GM10266 (cell line): ENCODE results near the gene PWWP2B.

ENCODE experiments used
- DNase-seq: peaks from one replicate; pipeline ENCODE4 v3.0.0; 2012; ENCODE audit errors: extremely low spot score
- TF ChIP-seq, protein P1 (sequence below): IDR thresholded peaks from 2 replicates; pipeline ENCODE4 v1.5.1; 2012; ENCODE audit warnings: mild to moderate bottlenecking, low read depth; ENCODE audit not compliant: control insufficient read depth, insufficient read depth; ENCODE audit errors: missing control alignments

PWWP2B gene

GRCh38 chr10:132382231-132382922 is 14.6 kb upstream of the PWWP2B start:
- TF ChIP-seq, protein P1, sequence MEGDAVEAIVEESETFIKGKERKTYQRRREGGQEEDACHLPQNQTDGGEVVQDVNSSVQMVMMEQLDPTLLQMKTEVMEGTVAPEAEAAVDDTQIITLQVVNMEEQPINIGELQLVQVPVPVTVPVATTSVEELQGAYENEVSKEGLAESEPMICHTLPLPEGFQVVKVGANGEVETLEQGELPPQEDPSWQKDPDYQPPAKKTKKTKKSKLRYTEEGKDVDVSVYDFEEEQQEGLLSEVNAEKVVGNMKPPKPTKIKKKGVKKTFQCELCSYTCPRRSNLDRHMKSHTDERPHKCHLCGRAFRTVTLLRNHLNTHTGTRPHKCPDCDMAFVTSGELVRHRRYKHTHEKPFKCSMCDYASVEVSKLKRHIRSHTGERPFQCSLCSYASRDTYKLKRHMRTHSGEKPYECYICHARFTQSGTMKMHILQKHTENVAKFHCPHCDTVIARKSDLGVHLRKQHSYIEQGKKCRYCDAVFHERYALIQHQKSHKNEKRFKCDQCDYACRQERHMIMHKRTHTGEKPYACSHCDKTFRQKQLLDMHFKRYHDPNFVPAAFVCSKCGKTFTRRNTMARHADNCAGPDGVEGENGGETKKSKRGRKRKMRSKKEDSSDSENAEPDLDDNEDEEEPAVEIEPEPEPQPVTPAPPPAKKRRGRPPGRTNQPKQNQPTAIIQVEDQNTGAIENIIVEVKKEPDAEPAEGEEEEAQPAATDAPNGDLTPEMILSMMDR = no peak
- DNase-seq = no peak

GRCh38 chr10:132383101-132383500 is 13.9 kb upstream of the PWWP2B start:
- TF ChIP-seq, protein P1 = no peak
- no peak for DNase-seq

GRCh38 chr10:132383751-132384196 is 13.2 kb upstream of the PWWP2B start:
- no peak for DNase-seq
- TF ChIP-seq, protein P1 = no peak

DNA sequence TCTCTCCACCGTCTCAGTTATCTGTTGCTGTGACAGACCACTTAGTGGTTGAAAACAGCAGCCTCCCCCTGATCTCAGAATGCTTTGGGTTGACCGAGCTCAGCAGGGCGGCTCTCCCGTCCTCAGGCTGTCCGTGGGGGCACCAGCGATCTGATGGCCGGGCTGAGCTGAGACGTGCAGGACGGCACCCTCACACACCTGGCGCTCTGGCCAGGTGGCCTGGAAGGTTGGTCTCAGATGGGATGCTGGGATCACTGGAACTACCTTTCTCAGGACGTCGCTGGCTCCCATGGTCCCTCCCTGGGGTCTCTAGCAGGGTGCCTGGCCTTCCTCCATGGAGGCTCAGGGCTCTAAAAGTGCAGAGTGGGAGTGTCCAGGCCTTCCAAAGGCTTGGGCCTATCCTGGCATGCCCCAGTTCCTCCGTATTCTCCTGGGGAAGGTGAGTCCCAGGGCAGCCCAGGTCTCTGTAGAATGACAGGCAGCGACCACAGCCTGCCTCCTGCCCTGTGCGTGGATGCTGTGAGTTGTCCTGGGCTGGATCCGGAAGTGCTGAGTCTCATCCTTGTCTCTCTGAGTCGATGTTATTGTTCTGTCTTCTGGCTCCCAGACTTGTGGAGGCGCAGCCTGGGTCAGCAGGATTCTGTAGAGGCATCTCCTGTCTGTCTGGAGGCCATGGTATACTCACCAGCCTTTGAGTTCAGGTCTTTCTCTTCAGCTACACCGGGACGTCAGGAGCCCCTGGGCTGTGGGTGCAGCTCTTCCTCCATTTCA is 12.2 kb upstream of the PWWP2B start:
- no peak for DNase-seq
- TF ChIP-seq, protein P1 = no peak

DNA sequence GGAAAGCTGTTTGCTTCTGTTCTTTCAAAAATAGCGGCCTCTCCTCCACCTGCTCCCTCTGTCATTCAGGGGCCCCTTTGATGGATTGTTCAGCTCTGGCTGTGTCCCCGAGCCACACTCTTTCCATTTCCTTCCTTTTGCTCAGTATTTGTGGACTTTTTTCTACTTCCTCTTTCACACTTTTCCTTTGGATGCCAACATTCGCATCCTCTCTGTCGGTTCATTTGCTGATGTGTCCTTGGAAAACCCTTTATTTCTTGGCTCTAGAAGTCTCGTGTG is 11.7 kb upstream of the PWWP2B start:
- TF ChIP-seq, protein P1 = no peak
- no peak for DNase-seq

DNA sequence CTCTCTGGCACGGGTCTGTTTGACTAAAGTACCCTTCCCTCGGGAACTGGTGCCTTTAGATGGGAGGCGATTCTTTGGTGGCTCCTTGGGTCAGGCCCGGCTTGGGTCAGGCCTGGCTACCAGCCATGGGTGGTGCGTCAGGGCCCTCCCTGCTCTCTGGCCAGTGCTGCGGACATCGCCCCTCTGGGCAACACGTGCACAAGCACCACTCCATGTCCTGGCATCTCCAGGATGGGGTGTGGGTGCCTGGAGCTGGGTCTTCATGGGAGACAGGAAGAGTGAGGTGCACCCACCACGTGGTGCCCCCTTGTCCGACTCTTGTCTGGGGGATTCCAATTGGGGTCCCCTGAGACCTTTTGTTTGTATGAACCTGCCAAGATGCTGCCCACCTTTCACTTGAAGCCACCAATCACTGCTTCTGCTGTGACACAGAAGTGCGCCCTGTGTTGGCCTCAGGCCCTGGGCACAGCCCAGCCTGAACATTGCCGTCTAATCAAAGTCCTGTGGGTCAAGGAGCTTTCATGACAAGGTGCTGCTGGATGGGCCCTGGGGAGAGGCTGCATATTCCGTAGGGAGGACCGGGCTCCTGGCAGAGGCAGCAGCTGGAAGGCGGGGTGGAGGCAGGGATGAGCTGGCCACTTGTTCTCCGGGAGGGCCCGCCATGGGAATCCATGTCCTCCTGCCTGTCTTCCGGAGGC is 11.1 kb upstream of the PWWP2B start:
- DNase-seq = no peak
- TF ChIP-seq, protein P1 = no peak
